ENCODE results near the gene AVP. TPM values are rescaled to one million over a fixed set of nuclear protein-coding genes. Genes with fewer than 3 reads are reported as not detected.
"Not testable (repeated sequence)": the region's sequence is repeated elsewhere in the genome, so short reads cannot be mapped to it uniquely, and the experiment has no call there.

AVP gene
- total and polyA plus RNA-seq, 2 donors (not counting 3 experiments of a cell fraction or from before 2014, with no cell fraction given), result not detected

- H3K4me2 ChIP-seq (ENCODE audit: insufficient read depth, low read length); intact Hi-C loops (cut with micrococcal nuclease); H3K9me3 ChIP-seq (replicated peaks; ENCODE audit: control insufficient read depth, insufficient read depth, low read length); H3K9me1 ChIP-seq (replicated peaks; ENCODE audit: control insufficient read depth, extremely low read depth, insufficient read depth, low read length); H3K27me3 ChIP-seq (ENCODE audit: control insufficient read depth in 2 of 2, insufficient read depth in 2 of 2, low read length in 2 of 2); DNase-seq (ENCODE audit: low read depth, low spot score); CTCF ChIA-PET; H2AFZ ChIP-seq (ENCODE audit: low read depth, low read length); H3K36me3 ChIP-seq (ENCODE audit: control insufficient read depth in 2 of 2, extremely low read depth in 1 of 2, insufficient read depth in 2 of 2, low read length in 2 of 2); dilution Hi-C loops (cut with MboI; ENCODE audit: extremely low pct_ligation_motif_present, low sequenced_read_pairs); BruUV-seq (replicated peaks); H4K20me1 ChIP-seq (replicated peaks; ENCODE audit: control insufficient read depth, extremely low read depth, insufficient read depth, low read length); POLR2A ChIA-PET; H3K27ac ChIP-seq (ENCODE audit: insufficient read depth, low read depth, low read length); H3K4me3 ChIP-seq (replicated peaks in 1 of 3; ENCODE audit: insufficient read depth in 1 of 3, low read depth in 1 of 3, low read length in 3 of 3); H3K79me2 ChIP-seq (ENCODE audit: control insufficient read depth, insufficient read depth, low read length); FAIRE-seq; H3K9ac ChIP-seq (replicated peaks; ENCODE audit: extremely low read depth, insufficient read depth, low read length): not testable (repeated sequence)
- H3K4me1 ChIP-seq (ENCODE audit: control insufficient read depth, extremely low read depth, insufficient read depth, low read length), result peaks cover 15% of the 10 kb centered on the region
Measured at GRCh38 chr20:3124163-3124562, 39.6 kb upstream of the AVP start.

- H3K79me2 ChIP-seq (ENCODE audit: control insufficient read depth, insufficient read depth, low read length), result no peaks in the 10 kb centered on the region
- H2AFZ ChIP-seq (ENCODE audit: low read depth, low read length), result no peak overlapping the region
- FAIRE-seq (no peak), DNase-seq (ENCODE audit: low read depth, low spot score) (no peak)
- H3K4me3 ChIP-seq (replicated peaks in 1 of 3; ENCODE audit: insufficient read depth in 1 of 3, low read depth in 1 of 3, low read length in 3 of 3), result no peak overlapping the region
- peaks cover 0 to 2% of the 10 kb centered on the region in 2 experiments for H3K36me3 ChIP-seq (ENCODE audit: control insufficient read depth in 2 of 2, extremely low read depth in 1 of 2, insufficient read depth in 2 of 2, low read length in 2 of 2)
- BruUV-seq (replicated peaks), result no TSS peak
- H3K4me2 ChIP-seq (ENCODE audit: insufficient read depth, low read length), result no peak overlapping the region
- ChIA-PET CTCF (no interaction called here), POLR2A (no interaction called here)
- intact Hi-C loops (cut with micrococcal nuclease) (no loop called here), dilution Hi-C loops (cut with MboI; ENCODE audit: extremely low pct_ligation_motif_present, low sequenced_read_pairs) (no loop called here)
- no peak overlapping the region for H3K27ac ChIP-seq (ENCODE audit: insufficient read depth, low read depth, low read length)
- peaks cover 15% of the 10 kb centered on the region for H3K4me1 ChIP-seq (ENCODE audit: control insufficient read depth, extremely low read depth, insufficient read depth, low read length)
- no peak overlapping the region for H3K9ac ChIP-seq (replicated peaks; ENCODE audit: extremely low read depth, insufficient read depth, low read length)
- no peaks in the 10 kb centered on the region for H3K9me1 ChIP-seq (replicated peaks; ENCODE audit: control insufficient read depth, extremely low read depth, insufficient read depth, low read length)
- TF ChIP-seq EZH2 (IDR thresholded peaks at IDR 0.05; ENCODE audit: borderline replicate concordance, low read depth, low read length, severe bottlenecking) (no peak), JUN (IDR thresholded peaks at IDR 0.05; ENCODE audit: borderline replicate concordance, insufficient read depth, insufficient read length, low read depth) (no peak), POLR2A (IDR thresholded peaks at IDR 0.05; ENCODE audit: low read depth, low read length) (no peak)
- no peaks in the 10 kb centered on the region for H4K20me1 ChIP-seq (replicated peaks; ENCODE audit: control insufficient read depth, extremely low read depth, insufficient read depth, low read length)
- no peaks in the 10 kb centered on the region for H3K9me3 ChIP-seq (replicated peaks; ENCODE audit: control insufficient read depth, insufficient read depth, low read length)
- H3K27me3 ChIP-seq (ENCODE audit: control insufficient read depth in 2 of 2, insufficient read depth in 2 of 2, low read length in 2 of 2), result no peaks in the 10 kb centered on the region
Measured at GRCh38 chr20:3123542-3123941, 39.0 kb upstream of the AVP start.
